Measurements from ENCODE around the gene PKDCC. TPM values are rescaled to one million over a fixed set of nuclear protein-coding genes. Genes with fewer than 3 reads are reported as not detected.

The PKDCC gene
- total RNA-seq, 1 donor from 2014 or later = 9.6 TPM

GRCh38 chr2:42059261-42059898 lies 11.6 kb downstream of the PKDCC start:
- Mint-ChIP-seq H3K4me3 (ENCODE audit: unreplicated experiment) (no peak overlapping the region), H3K27me3 (ENCODE audit: unreplicated experiment) (peaks cover 1% of the 10 kb centered on the region), H3K9me3 (ENCODE audit: unreplicated experiment) (no peaks in the 10 kb centered on the region), H3K27ac (ENCODE audit: unreplicated experiment) (no peak overlapping the region), H3K36me3 (ENCODE audit: low read depth, unreplicated experiment) (no peaks in the 10 kb centered on the region), H3K4me1 (ENCODE audit: unreplicated experiment) (no peaks in the 10 kb centered on the region)
- DNase-seq (ENCODE audit: low spot score) = no peak
- no peak for TF ChIP-seq CTCF (IDR thresholded peaks at IDR 0.05; ENCODE audit: unreplicated experiment)

- DNase-seq (ENCODE audit: low spot score) = no peak
- Mint-ChIP-seq H3K4me3 (ENCODE audit: unreplicated experiment) (no peak overlapping the region), H3K27me3 (ENCODE audit: unreplicated experiment) (peaks cover 1% of the 10 kb centered on the region), H3K36me3 (ENCODE audit: low read depth, unreplicated experiment) (no peaks in the 10 kb centered on the region), H3K27ac (ENCODE audit: unreplicated experiment) (no peak overlapping the region), H3K9me3 (ENCODE audit: unreplicated experiment) (no peaks in the 10 kb centered on the region), H3K4me1 (ENCODE audit: unreplicated experiment) (no peaks in the 10 kb centered on the region)
- no peak for TF ChIP-seq CTCF (IDR thresholded peaks at IDR 0.05; ENCODE audit: unreplicated experiment)
Measured at GRCh38 chr2:42060028-42060427, 12.2 kb downstream of the PKDCC start.

- Mint-ChIP-seq H3K27ac (ENCODE audit: unreplicated experiment) (no peak overlapping the region), H3K27me3 (ENCODE audit: unreplicated experiment) (peaks cover 1% of the 10 kb centered on the region), H3K4me1 (ENCODE audit: unreplicated experiment) (no peaks in the 10 kb centered on the region), H3K9me3 (ENCODE audit: unreplicated experiment) (no peaks in the 10 kb centered on the region), H3K4me3 (ENCODE audit: unreplicated experiment) (no peak overlapping the region), H3K36me3 (ENCODE audit: low read depth, unreplicated experiment) (no peaks in the 10 kb centered on the region)
- no peak for DNase-seq (ENCODE audit: low spot score)
- no peak for TF ChIP-seq CTCF (IDR thresholded peaks at IDR 0.05; ENCODE audit: unreplicated experiment)
Measured at GRCh38 chr2:42060718-42061619, 13.1 kb downstream of the PKDCC start.

GRCh38 chr2:42061839-42062238 lies 14.0 kb downstream of the PKDCC start:
- no peaks in the 10 kb centered on the region for H3K4me1 Mint-ChIP-seq (ENCODE audit: unreplicated experiment)
- no peak overlapping the region for H3K4me3 Mint-ChIP-seq (ENCODE audit: unreplicated experiment)
- TF ChIP-seq CTCF (IDR thresholded peaks at IDR 0.05; ENCODE audit: unreplicated experiment) = no peak
- H3K36me3 Mint-ChIP-seq (ENCODE audit: low read depth, unreplicated experiment) = no peaks in the 10 kb centered on the region
- H3K27me3 Mint-ChIP-seq (ENCODE audit: unreplicated experiment) = peaks cover 3% of the 10 kb centered on the region
- no peaks in the 10 kb centered on the region for H3K9me3 Mint-ChIP-seq (ENCODE audit: unreplicated experiment)
- H3K27ac Mint-ChIP-seq (ENCODE audit: unreplicated experiment) = no peak overlapping the region
- no peak for DNase-seq (ENCODE audit: low spot score)

Measured in endothelial cell (in vitro differentiated cells).